DMS79 treated with DMSO at 0.1 percent for 48 hours (cell line): ENCODE data around the gene DEDD.

Source experiments
- DNase-seq: peaks from one replicate; lab custom pipeline; 2025; lab: John Stamatoyannopoulos, UW

DEDD gene

GRCh38 chr1:161163793-161164192 is 31.3 kb upstream of the DEDD start:
- no peak for DNase-seq

GRCh38 chr1:161162806-161163205 is 30.3 kb upstream of the DEDD start:
- no peak for DNase-seq

GRCh38 chr1:161162052-161162451 is 29.6 kb upstream of the DEDD start:
- DNase-seq, result no peak

- DNase-seq, result no peak
Measured at GRCh38 chr1:161161652-161162051, 29.2 kb upstream of the DEDD start.

- no peak for DNase-seq
Measured at GRCh38 chr1:161160671-161161145, 28.2 kb upstream of the DEDD start.

- no peak for DNase-seq
Measured at GRCh38 chr1:161159913-161160243, 27.4 kb upstream of the DEDD start.

- DNase-seq, result peak; percentile 91
Measured at GRCh38 chr1:161159087-161159912, 26.8 kb upstream of the DEDD start, which contains the start of gene USP21. Gene USP21, plus strand, starts transcription at chr1:161159500. Its CDS starts 1,141 bp downstream, at chr1:161160641.

GRCh38 chr1:161158316-161159010 is 26.0 kb upstream of the DEDD start:
- DNase-seq, result no peak

- no peak for DNase-seq
Measured at GRCh38 chr1:161157867-161158266, 25.4 kb upstream of the DEDD start.

GRCh38 chr1:161153682-161154337 is 21.3 kb upstream of the DEDD start, which contains the start of gene UFC1:
Gene UFC1, plus strand, starts transcription at chr1:161153978. Its CDS starts 20 bp downstream, at chr1:161153998.
- DNase-seq, result peak; percentile 91

- DNase-seq, result no peak
Measured at GRCh38 chr1:161153176-161153575, 20.7 kb upstream of the DEDD start.

GRCh38 chr1:161145832-161146231 is 13.4 kb upstream of the DEDD start:
- no peak for DNase-seq

GRCh38 chr1:161140755-161141400 is 8.4 kb upstream of the DEDD start:
- no peak for DNase-seq

GRCh38 chr1:161139766-161140165 is 7.3 kb upstream of the DEDD start:
- DNase-seq, result no peak

GRCh38 chr1:161138431-161138830 is 6.0 kb upstream of the DEDD start:
- DNase-seq, result no peak

- no peak for DNase-seq
Measured at GRCh38 chr1:161137881-161138280, 5.4 kb upstream of the DEDD start.

- peak; percentile 53 for DNase-seq
Measured at GRCh38 chr1:161133220-161133740, 813 bp upstream of the DEDD start.

GRCh38 chr1:161131523-161132409 is 701 bp downstream of the DEDD start:
- DNase-seq, result no peak

GRCh38 chr1:161130266-161130665 is 2.2 kb downstream of the DEDD start:
- no peak for DNase-seq

GRCh38 chr1:161128591-161129420 is 3.7 kb downstream of the DEDD start:
- no peak for DNase-seq
